ENCODE measurements around the gene OSMR.
A peak's percentile ranks its signal among the peaks of the same experiment; 100 is the strongest.

The OSMR gene

GRCh38 chr5:38913714-38914113 is 67.9 kb downstream of the OSMR start:
- no peak overlapping the region for H3K4me3 ChIP-seq (ENCODE audit: low read depth, low read length)
- H3K36me3 ChIP-seq (ENCODE audit: control insufficient read depth, insufficient read depth, low read length), result no peaks in the 10 kb centered on the region
- no peaks in the 10 kb centered on the region for H3K27me3 ChIP-seq (ENCODE audit: control insufficient read depth, insufficient read depth, low read length)

GRCh38 chr5:38916802-38917201 is 71.0 kb downstream of the OSMR start:
- no peak overlapping the region for H2AFZ ChIP-seq
- no peaks in the 10 kb centered on the region for H3K79me2 ChIP-seq
- H3K9ac ChIP-seq, result no peak overlapping the region
- TF ChIP-seq CTCF (IDR thresholded peaks at IDR 0.05), result no peak
- H3K27me3 ChIP-seq (ENCODE audit: control insufficient read depth, insufficient read depth, low read length), result no peaks in the 10 kb centered on the region
- H3K36me3 ChIP-seq (ENCODE audit: control insufficient read depth, insufficient read depth, low read length), result no peaks in the 10 kb centered on the region
- H3K4me2 ChIP-seq (ENCODE audit: low read length), result no peak overlapping the region
- no peak overlapping the region for H3K4me3 ChIP-seq (ENCODE audit: low read depth, low read length)
- no peaks in the 10 kb centered on the region for H3K4me1 ChIP-seq
- no peak overlapping the region for H3K27ac ChIP-seq
- no peaks in the 10 kb centered on the region for H3K9me3 ChIP-seq (ENCODE audit: control insufficient read depth, low read length)

More at GRCh38 chr5:38913714-38914113, 67.9 kb downstream of the OSMR start:
- H2AFZ ChIP-seq, result no peak overlapping the region
- no peaks in the 10 kb centered on the region for H3K4me1 ChIP-seq
- no peaks in the 10 kb centered on the region for H3K79me2 ChIP-seq
- H3K9ac ChIP-seq, result no peak overlapping the region
- H3K27ac ChIP-seq, result no peak overlapping the region
- no peak overlapping the region for H3K4me2 ChIP-seq (ENCODE audit: low read length)
- no peaks in the 10 kb centered on the region for H3K9me3 ChIP-seq (ENCODE audit: control insufficient read depth, low read length)
- TF ChIP-seq CTCF (IDR thresholded peaks at IDR 0.05), result no peak

- Histone ChIP-seq H3K4me3 (ENCODE audit: low read depth, low read length) (no peak overlapping the region), H3K9me3 (ENCODE audit: control insufficient read depth, low read length) (no peaks in the 10 kb centered on the region), H3K36me3 (ENCODE audit: control insufficient read depth, insufficient read depth, low read length) (no peaks in the 10 kb centered on the region), H3K79me2 (no peaks in the 10 kb centered on the region), H3K27me3 (ENCODE audit: control insufficient read depth, insufficient read depth, low read length) (no peaks in the 10 kb centered on the region), H3K4me1 (no peaks in the 10 kb centered on the region), H3K27ac (no peak overlapping the region), H3K9ac (no peak overlapping the region), H2AFZ (no peak overlapping the region), H3K4me2 (ENCODE audit: low read length) (no peak overlapping the region)
- no peak for TF ChIP-seq CTCF (IDR thresholded peaks at IDR 0.05)
These were observed 75.4 kb downstream of the OSMR start for GRCh38 chr5:38921174-38921573.

GRCh38 chr5:38922199-38922598 is 76.4 kb downstream of the OSMR start:
- H3K27me3 ChIP-seq (ENCODE audit: control insufficient read depth, insufficient read depth, low read length), result no peaks in the 10 kb centered on the region
- no peak overlapping the region for H2AFZ ChIP-seq
- no peaks in the 10 kb centered on the region for H3K36me3 ChIP-seq (ENCODE audit: control insufficient read depth, insufficient read depth, low read length)
- no peak overlapping the region for H3K4me2 ChIP-seq (ENCODE audit: low read length)
- no peaks in the 10 kb centered on the region for H3K4me1 ChIP-seq
- H3K4me3 ChIP-seq (ENCODE audit: low read depth, low read length), result no peak overlapping the region
- TF ChIP-seq CTCF (IDR thresholded peaks at IDR 0.05), result peak; percentile 58
- no peaks in the 10 kb centered on the region for H3K79me2 ChIP-seq
- no peaks in the 10 kb centered on the region for H3K9me3 ChIP-seq (ENCODE audit: control insufficient read depth, low read length)
- H3K27ac ChIP-seq, result no peak overlapping the region
- no peak overlapping the region for H3K9ac ChIP-seq

- no peak overlapping the region for H3K9ac ChIP-seq
- no peak overlapping the region for H2AFZ ChIP-seq
- no peaks in the 10 kb centered on the region for H3K9me3 ChIP-seq (ENCODE audit: control insufficient read depth, low read length)
- H3K27ac ChIP-seq, result no peak overlapping the region
- H3K79me2 ChIP-seq, result no peaks in the 10 kb centered on the region
- no peak overlapping the region for H3K4me2 ChIP-seq (ENCODE audit: low read length)
- no peak for TF ChIP-seq CTCF (IDR thresholded peaks at IDR 0.05)
- no peaks in the 10 kb centered on the region for H3K27me3 ChIP-seq (ENCODE audit: control insufficient read depth, insufficient read depth, low read length)
- H3K4me1 ChIP-seq, result no peaks in the 10 kb centered on the region
- H3K36me3 ChIP-seq (ENCODE audit: control insufficient read depth, insufficient read depth, low read length), result no peaks in the 10 kb centered on the region
- no peak overlapping the region for H3K4me3 ChIP-seq (ENCODE audit: low read depth, low read length)
These were observed 78.0 kb downstream of the OSMR start for GRCh38 chr5:38923661-38924451.
